ENCODE data around the gene HTR6.

The HTR6 gene

DNA sequence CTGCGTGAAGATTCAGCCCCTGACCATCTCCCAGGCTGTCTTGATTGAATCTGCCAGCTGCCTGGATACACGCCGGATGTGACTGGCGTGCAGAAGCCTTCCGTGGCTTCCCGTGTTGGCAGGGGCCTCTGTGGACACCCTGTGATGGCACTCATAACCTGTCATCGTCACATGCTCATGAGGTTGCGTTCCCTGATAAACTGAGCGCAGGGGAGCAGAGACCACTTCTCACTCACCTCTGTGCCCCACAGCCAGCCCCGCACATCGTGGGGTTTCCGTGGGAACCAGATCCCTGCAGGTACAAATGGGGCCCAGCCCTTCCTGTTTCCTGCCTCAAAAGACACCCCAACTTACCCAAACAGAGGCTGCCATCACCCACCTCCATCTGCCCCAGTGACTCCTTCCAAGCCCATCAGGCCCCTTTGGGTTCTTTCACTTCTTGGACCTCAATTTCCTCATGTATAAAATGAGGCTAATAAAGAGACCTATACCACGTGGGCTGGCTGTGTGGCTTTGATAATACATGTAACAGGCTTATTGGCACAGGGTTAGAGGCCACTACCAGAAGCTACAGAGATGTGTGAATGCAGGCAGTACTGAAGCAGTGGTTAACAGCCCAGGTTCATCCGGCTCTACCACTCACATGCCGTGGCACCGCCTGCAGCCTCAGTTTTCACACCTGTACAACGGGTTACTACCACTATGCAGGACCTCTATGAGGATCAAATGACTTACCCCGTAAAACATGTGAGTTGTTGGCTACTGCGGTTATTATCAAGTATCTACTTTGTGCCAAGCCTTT, 23.6 kb downstream of the HTR6 start:
- DNase-seq (ENCODE audit: low spot score) = no peak

GRCh38 chr1:19689085-19689757, 24.5 kb downstream of the HTR6 start:
- DNase-seq (ENCODE audit: low spot score) = no peak

DNA sequence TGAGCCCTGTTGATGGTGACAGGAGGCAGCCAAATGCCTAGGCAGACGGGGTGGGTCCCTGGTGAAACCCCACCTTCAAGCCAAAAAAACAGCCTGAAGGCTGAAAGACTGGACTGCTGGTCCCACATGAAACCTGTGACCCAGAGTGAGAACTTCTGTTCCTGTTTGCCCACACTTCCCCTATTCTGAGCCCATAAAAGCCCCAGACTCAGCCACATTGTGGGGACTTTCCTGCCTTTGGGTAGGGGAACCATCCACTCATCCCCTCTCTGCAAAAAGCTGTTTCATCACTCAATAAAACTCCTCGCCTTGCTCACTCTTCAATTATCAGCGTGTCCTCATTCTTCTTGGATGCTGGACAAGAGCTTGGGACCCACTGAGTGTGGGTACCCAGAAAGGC, 25.2 kb downstream of the HTR6 start:
- DNase-seq (ENCODE audit: low spot score) = no peak

DNA sequence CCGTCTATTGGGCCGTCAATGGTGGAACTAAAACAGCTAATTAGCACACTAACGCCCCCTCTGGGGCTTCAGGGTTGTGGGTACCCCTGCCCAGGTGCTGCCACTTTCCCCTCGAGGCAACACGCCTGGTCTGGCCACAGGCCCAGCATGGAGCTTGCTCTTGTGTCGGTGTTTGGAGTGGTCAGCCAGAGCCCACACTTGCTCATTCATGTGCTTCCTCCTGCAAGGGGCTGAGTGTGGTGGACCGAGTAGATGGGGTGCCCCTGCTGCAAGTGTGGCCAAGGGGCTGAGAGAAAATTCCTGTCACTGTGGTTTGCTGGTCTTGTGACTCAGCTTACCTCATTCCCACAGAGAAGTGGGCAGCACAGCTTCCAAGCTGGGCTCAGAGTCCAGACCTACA, 25.7 kb downstream of the HTR6 start:
- no peak for DNase-seq (ENCODE audit: low spot score)

DNA sequence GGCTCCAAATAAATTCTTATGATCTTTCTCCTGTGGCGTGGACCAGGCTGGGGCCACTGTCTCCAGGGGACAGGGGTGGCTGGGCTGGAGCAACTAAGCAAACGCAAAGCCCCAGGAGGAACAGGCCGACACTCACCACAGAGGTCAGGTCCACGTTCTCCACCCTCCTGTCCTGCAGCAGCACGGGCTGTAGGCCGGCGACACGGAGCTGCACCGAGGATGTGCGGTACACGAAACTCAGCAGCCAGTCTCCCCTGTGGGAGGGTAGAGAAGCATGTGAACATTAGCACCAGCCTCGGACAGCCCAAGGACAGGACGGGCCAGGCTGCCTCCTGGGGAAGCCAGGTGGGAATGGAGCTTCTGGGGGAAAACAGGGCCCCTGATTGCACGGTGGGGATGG, 29.6 kb downstream of the HTR6 start:
- DNase-seq (ENCODE audit: low spot score) = no peak

GRCh38 chr1:19695772-19696171, 31.1 kb downstream of the HTR6 start:
- no peak for DNase-seq (ENCODE audit: low spot score)

GRCh38 chr1:19696820-19697219, 32.1 kb downstream of the HTR6 start:
- no peak for DNase-seq (ENCODE audit: low spot score)

DNA sequence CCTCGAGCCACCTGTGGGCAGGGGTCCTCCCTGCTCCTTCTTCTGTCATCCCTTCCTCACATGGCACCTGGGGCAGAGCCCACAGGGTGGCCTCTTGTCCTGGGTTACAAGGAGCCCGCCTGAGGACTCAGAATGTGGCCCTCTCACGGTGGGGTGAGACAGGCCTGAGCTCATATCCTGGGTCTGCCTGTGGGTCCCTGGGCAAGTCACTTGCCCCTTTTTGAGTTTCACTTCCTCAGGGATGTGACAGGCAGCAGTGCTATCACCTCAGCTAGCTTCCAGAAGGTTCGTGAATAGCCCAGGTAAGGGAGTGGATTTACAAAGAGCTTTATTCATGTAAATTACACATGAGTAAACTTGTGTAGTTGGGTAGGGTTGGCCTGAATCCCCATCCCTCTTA, 33.5 kb downstream of the HTR6 start:
- DNase-seq (ENCODE audit: low spot score) = no peak

- DNase-seq (ENCODE audit: low spot score) = no peak
Measured at GRCh38 chr1:19700079-19700777, 35.6 kb downstream of the HTR6 start.

DNA sequence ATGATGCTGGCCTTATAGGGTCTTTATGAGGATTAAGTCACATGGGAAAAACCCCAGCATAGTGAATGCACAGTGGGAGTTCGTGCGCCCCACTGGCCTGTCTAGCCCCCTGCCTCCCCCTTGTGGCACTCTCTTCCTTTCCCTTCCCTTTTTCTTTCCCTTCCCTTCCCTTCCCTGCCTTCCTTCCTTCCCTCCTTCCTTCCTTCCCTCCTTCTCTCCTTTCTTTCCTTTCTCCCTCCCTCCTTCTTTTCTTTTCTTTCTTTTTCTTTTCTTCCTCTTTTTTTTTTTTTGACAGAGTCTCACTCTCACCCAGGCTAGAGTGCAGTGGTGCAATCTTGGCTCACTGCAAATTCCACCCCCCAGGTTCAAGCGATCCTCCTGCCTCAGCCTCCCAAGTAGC, 38.6 kb downstream of the HTR6 start:
- no peak for DNase-seq (ENCODE audit: low spot score)

DNA sequence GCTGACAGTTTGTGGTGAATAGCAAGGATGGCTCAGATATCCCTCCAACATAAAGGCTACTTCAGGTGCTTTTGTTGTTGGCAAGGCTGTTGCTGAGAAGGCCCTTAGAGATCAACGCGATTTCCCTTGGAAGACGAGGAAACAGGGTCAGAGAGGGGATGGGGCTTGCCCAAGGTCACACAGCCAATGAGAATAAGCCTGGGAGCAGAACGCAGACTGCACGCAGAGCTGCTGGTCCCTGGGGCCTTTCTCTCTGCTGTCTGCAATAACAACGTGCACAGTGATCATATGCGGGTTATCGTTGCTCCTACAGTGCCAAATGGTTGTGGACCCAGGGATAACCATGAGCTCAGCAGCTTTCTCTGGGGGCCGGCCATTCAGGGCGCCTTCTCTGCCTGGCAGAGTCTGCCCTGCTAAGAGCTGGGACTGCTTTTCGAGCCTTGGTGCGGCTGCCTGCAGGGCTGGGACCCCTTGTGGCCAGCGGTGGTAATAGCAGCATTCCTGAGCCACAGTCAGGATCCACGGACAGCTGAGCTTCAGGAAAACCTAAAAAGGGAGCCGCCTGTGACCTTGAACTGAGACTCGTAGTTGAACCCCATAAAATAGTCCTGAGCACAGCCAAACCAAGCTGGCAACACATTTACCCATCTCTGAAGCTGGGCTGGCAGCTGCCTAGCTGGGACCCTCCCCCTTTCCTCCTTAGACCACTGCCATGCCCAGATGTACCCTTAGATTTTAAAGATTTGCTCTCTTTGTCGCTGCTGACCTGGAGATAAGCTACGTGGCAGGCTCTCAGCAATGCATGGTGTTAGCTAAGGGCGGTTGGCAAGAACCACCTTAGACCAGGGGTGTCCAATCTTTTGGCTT, 39.8 kb downstream of the HTR6 start:
- peak; percentile 95 for DNase-seq (ENCODE audit: low spot score)

DNA sequence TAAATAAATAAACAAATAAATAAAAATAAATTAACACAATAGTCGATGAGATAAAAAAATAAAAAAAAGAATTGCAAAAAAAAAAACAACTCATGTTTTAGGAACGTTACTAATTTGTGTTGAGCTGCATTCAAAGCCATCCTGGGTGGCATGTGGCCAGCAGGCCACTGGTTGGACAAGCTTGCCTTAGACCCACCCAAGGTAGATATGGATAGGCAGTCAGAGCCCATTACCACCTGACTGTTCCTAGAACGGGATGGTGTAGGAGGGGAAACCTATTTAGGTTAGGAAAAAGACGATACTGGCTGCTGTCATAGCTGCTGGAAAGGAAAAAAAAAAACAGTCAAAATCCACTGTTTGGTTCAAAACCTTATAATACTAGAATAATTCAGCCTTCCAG, 40.8 kb downstream of the HTR6 start:
- no peak for DNase-seq (ENCODE audit: low spot score)

DNA sequence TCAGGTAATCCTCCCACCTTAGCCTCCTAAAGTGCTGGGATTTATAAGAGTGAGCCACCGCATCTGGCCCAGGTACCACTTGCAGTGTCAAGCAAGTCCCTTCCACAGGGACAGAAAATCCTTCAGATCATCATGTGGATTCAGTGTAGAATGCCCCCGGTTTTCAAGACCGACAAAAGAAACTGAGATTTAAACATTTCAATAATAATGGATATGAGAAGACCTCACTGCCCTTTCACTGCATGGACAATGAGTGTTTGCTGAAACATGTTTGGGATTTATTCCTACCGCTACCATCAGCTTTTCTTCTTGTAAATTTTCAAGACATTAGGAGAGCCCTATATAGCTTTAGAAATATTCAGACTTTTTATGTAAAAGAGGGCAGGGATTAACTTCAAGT, 41.5 kb downstream of the HTR6 start:
- DNase-seq (ENCODE audit: low spot score) = no peak

DNA sequence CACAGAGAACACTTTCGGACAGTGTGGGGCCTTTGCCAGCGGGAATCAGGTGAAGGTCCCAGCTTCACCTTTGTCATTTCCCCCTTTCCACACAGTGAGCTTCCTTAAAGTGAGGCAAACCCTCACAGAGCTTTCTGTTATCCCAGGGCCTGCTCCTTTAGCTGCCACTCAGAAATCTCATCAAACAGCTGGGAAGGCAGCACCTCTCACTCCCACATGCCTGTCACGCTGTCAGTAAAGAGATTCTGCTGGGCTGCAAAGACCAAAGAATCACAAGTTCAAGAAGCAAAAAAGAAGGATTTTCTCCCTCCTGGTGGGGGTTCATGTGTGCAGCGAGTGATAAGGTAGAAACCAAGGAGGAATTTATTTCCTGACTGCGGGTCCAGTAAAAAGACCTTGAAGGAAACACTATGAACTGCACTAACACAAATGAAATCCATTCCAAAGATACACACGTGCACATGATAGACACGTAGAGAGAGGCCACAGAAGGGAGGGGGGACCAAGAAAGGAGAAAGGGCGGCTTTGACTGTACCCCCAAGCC, 44.0 kb downstream of the HTR6 start:
- DNase-seq (ENCODE audit: low spot score) = no peak

DNA sequence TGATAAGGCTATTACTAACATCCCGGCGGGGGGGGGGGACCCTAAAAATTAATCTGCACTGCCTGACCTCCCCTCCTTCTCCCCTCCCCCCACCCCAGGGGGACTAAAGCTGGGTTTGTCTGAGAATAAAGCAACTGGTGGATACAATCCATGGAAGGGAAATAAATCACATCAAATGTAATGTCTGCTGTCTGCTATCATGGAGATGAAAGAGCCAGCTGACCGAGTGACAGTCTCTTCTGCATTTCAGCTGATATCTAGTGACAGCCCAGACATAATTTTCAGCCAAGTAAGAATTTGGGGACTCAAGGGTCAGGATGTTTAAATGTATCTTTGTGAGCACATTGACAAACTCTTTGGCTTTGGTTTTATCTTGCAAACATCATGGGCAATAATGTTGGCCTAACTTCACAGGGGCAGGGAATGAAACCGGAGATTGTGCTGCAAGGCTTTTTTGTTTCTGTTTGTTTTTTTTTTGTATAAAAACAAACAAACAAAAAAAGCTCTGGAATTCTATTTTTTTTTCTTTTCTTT, 44.7 kb downstream of the HTR6 start:
- DNase-seq (ENCODE audit: low spot score) = no peak

DNA sequence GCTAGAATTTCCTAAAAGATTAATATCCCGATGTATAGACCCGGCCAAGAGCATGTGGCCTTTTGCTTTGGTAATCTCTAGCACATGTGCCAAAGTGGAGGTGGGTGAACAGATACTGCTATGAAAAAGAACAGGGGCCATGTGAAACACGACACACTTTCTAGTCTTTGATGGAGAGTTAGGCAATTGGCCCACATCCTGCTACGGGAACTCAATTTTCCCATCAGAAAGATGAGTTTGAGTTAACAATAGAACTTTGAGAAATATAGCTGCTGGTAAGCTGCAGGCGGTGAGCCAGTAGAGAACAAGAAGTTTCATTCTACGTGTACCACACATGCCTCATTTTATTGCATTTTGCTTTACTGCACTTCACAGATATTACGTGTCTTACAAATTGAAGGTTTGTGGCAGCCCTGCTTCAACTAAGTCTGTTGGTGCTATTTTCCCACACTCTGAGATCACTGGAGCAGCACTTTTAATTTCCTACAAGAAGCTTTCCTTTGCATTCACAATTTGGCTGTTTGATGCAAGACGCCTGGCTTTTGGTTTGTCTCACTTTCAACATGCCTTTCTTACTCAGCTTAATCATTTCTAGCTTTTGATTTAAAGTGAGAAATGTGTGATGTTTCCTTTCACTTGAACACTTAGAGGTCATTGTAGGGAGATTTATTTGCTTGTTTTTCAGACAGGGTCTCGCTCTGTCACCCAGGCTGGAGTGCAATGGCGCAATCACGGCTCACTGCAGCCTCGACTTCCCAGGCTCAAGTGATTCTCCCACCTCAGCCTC, 46.3 kb downstream of the HTR6 start:
- DNase-seq (ENCODE audit: low spot score) = no peak

- DNase-seq (ENCODE audit: low spot score) = no peak
Measured at GRCh38 chr1:19712928-19713327, 48.3 kb downstream of the HTR6 start.

DNA sequence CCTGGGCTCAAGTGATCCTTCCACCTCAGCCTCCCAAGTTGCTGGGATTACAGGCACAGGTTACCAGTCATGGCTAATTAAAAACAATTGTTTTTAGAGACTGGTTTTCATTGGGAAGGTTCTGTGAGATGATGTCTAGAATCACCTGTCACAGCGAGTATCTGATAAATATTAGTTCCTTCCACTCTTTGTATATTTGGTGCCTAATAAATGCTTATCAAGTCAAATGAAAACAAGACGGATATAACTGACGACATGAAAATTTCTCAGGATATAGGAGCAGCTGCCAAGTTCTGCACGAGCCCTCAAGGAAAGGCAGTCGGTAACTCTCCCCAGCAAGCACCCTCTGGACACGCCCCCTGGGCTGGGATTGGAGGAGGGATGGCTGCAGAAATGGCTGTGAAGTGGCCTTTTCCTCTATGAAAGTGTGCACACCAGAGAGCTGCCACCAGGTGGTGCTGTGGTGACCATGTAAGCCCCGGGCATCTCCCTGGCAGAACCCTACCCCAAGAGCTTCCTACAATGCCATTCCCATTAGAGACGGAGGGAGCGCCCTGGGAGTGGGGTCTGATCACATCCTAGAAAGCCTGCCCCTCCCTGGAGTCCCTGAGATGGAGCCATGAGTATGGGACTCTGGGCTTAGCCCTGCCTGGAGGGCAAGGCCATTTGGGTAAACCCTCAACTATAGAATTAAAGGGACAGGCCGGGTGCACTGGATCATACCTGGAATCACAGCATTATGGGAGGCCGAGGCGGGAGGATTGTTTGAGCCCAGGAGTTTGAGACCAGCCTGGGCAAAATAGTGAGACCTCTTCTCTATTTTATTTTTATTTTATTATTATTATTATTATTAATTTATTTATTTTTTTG, 50.9 kb downstream of the HTR6 start:
- DNase-seq (ENCODE audit: low spot score) = peak; percentile 97

DNA sequence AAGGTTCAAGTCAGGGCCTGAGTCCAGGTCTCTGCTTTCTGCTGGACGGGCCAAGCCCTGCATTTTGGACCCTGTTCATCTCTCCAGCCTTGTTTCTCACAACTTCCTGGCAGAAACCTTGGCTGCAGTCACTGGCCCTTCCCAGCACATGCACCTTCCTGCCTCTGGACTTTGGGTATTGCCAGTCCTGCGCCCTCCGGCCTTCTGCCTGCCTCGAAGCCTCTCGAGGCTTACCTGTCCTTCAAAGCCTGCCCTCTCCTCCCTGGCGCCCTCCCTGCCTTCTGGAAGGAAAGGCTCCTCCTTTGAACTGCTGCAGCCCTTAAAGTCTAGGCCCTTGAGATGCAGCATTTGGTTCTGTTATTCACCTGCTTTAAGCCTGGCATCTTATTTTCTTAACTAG, 52.8 kb downstream of the HTR6 start:
- DNase-seq (ENCODE audit: low spot score) = no peak

DNA sequence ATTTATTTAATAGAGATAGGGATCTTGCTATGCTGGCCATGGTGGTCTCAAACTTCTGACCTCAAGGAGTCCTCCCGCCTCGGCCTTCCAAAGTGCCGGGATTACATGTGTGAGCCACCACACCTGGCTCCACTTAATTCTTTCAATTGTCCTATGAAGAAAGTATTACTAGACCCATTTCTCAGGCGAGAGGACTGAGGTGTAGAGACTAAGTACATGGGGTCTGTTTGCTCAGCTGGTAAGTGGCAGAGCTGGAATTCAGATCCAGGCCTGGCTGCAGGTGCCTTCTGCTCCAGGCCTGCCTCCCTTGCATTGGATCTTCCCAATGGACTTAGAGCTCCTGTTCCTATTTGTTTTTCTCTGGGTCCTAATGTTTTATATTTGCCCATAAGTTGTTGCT, 55.5 kb downstream of the HTR6 start:
- no peak for DNase-seq (ENCODE audit: low spot score)
